HG03196 (cell line): ENCODE results near the gene DMD.

Experiments used
- ATAC-seq: cut with Tn5 transposase; IDR thresholded peaks from one replicate; pipeline ENCODE4 v1.9.1; 2021; ENCODE audit not compliant: unreplicated experiment

The DMD gene

DNA sequence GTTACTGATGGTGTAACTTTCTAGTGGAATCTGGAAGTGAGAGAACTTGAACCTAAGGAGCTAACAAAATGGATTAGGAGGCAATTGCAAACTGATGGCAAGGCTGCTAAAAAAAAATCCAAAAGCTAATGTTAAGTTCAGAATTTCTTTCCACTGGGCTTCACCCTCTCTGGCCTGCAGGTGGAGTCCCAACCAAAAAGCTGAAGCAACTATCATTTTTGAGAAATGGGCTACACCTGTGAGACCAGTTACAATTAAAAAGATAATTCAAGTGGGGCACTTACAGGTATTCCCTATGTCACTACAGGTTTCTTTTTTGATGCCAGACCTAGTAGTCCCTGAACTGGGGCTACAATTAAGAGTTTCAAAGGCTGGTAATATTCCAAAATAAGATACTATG lies 1997.4 kb downstream of the DMD start:
- ATAC-seq, result no peak

DNA sequence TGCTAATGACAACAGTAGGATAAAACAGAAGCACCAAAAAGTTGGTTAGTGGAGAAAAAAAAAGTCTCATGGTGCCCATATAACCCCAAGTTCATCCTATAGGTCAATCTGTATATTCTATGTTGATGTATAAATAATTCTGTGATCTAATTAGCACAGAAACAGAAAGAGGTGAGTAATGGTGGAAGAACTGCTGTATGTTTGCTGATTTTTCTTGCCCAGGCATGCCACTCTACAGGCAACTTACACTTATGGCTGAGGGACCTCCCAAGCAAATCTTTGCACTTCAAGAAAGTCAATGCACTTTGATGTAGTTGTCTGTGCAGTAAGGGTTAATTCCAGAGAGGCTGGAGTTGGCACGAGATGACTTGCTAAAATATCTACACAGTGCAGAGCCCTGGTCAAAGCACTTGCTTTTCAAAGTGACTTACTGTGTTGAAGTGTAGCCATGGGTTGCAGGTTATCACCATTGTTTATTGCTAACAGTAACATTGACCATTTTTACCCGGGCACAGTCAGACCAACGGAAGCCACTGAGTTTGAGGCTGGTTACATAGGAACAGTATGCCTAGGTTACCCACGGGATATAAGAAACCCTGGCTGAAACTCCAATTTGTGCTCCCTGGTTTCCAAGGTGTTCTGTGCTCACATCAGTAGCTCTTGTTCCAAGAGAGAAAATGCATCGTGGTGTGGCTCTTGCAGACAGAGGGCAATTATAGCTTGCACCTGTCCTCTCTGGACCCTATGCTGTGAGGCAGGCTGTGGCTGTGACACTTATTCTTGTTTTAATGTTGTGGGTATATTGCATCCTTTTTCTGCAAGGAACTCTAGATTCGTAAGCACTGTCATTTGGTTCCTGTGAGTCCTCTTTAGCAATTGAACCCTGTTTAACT lies 1998.2 kb downstream of the DMD start:
- no peak for ATAC-seq

DNA sequence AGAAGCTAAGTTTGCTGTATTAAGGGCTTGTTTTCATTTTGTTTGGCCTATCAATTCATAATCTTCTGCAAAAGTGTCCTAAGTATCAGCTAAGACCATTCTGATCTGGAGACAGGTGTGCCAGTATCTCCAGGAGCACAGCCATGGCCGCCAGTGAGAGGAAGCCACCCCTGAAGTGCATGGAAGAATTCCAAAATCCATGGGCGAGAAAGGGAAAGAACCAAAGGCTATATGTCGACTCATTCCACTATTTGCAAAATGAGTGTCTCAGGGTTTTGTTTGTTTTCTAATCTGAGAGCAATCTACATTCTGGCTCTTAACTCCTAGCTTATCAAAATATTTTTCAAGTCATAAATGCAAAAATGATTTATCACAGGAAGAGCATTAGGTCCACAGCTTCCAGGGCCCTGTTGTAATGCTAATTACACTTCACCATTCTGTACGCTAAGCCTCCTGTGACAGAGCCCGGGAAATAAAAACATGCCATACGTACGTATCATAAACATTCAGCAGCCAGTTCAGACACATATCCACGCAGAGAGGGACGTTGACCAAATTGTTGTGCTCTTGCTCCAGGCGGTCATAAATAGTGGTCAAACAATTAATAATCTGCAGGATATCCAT lies 2002.2 kb downstream of the DMD start:
- no peak for ATAC-seq

DNA sequence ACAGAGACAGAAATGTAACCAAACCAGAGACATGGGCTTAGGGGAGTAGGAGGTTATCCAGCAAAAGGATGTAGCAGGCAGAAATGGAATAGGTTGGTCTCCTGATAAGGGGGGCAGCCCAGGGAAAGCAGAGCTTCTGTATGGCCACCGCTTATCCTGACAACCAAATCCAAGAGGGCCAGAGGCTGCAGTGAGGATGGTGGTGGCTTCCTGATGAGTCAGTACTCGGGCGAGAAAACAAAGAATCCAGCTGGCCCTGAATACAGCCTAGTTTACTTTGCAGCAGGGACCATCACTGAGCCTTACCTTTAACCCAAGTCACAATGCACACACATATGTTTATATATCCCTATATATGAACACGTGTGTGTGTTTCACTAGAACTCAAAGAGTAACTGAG lies 2009.8 kb downstream of the DMD start:
- no peak for ATAC-seq

DNA sequence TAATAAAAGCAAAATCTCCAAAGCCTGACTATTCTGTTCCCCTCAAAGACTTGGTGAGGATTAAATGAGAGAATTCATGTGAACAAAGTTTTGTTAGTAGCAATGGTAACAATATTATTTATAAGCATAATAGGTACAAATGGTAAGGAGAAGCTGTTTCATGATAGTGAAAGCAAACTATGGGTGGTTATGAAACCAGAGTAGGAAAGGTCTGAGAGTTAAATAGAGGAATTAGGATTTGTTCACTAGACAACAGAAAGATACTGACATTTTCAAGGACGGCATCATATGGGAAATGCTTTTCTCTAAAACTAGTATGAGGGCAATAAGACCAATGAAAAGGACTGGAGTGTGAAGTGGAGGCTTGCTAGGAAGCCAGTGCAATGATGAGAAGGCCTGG lies 2010.9 kb downstream of the DMD start:
- ATAC-seq, result no peak

DNA sequence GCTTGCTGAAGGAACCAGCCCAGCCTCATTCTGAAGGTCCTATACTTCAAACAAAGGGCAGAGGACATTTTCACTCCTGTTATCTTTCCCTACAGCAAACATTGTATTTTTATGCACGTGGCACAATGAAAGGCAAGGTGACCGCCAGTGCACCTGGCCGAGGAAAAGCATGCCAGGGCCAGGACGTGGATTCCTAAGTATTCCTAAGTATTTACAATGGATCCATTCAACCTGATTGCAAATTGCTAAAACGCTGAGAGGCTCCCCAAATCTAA lies 2011.6 kb downstream of the DMD start:
- ATAC-seq, result no peak

DNA sequence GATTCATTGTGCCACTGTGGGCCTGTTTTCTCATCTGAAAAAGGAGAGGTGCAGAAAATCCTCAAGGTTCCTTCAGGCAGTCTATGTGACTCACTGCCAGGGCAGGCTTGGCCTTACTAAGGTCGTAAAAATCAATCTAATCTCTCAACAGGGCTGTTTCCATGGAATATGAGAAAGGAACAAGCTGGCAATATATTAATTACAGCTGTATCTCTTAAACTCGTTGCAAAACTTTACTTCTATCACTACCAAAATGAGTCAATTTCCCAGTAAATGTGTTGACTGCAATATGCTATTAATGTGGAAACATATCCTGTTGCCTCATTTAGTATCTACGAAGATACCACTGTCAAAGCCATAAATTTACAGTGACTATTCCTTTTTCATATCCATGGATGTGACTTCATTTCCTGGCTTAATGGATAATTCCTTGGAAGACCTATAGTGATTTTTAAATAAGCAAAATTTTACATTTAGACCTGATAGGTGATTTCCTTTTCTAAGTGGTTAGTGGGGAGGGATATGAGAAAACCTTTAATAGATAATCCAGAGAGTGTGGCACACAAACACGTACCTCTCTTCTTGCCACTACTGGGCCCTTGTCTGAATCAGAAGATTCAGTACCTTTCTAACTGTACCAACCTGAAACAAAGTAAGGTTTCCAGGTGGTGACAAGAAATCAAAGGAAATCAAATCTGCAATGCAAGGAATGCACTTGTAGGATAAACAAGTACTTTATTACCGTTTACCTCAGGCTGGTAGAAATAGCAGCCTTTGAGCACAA lies 2012.1 kb downstream of the DMD start:
- no peak for ATAC-seq

DNA sequence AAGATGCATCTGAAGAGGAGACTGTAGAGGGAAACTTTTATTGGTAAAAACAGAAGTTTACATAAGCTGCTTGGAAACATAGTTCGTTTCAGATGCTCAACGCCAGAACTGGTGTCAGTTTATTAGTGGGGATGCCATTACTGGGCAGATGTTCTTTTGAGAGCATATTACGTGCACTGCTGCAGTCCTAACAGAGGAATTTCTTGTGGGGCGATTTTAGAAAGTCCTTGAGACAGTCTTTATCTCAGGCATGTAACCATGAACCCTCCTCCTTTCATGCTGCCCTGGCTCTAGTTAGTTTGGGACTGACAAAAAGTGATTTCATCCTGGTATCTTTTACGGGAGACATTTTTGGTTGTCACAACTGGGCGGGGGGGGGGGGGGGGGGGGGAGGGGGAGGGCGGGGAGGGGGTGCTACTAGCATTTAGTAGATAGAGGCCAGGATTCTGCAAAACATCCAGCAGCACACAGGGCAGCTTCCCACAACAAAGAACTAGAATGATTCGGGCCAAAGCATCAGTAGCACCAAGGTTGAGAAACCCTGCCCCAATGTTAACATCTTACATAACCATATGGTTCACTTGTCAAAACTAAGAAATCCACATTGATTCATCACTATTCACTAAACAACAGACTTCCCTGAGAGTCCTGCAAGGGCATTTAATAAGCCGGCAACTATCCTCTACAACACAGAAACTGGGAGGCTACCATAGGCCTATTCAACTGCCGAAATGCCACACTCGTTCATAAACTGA lies 2021.0 kb downstream of the DMD start:
- ATAC-seq, result no peak

DNA sequence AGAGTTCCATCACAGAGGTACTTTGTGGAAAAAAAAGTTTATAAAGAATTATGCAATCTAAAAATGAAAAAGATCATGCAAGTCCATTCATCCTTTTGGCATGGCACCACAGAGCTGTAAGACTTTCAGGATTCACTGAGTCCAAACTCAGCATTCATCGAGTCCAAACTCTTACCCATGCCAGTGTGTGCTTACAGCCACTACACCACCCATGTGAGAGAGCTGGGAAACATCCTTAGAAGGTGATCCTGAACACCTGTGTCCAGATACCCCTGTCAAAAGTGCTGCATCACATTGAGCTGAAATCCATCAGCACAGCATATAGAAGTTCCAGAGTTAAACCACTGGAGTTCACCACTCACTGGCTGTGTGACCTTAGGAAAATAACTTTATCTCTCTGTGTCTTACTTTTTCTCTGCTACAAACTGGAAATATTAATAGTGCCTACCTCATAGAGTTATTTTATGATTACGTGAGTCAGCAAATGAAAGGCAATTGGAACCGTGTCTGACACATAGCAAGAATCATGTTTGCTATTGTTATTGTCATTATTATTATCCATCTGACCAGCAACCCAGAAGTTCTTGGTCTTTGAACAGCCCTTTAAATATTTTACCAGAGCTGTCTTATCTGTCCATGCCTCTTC lies 2024.5 kb downstream of the DMD start:
- no peak for ATAC-seq

DNA sequence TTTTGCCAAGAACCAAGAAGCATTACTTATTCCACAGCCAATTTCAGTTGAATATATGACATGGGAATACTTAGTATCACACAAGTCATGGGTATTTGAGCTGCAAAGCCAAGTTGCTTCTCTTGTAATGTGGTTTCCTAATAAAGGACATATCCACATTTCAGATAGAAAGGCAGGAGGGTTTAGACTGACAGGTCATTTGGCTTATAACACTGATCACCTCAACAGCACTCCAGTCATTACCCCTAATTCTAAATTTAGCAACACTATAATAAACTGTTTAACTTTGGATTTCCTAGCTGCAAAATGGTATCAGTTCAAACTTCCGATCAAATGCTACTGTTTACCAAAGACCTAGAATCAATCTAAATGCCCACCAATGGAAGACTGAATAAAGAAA lies 2025.5 kb downstream of the DMD start:
- ATAC-seq, result no peak

DNA sequence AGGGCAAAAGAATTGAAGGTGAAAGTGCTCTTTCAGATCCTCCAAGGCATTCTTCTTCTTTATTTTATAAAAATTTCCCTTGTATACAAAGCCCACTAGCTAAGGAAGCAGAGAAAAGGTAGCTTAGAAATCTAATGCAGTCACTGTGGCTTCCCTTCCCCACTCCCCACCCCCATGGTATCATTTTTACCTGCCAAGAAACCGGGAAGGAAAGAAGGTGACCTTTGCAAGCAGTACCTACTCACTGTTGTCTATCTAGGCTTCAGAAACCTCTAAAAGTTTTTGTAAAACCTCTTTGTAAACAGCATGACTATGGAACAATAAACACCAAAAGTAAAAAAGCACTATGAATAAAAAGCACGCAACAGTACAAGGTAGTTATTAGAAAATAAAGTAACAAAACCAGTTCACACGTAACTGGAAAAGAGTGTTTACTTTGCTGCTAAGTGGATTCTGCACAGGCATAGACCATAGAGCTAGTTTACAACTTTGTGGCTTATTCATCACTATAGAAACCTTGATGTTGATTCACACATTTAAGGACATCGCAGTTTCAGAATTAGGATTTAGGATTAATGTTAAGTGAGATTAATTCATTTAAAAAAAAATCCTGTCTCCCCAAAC lies 2029.9 kb downstream of the DMD start:
- no peak for ATAC-seq

DNA sequence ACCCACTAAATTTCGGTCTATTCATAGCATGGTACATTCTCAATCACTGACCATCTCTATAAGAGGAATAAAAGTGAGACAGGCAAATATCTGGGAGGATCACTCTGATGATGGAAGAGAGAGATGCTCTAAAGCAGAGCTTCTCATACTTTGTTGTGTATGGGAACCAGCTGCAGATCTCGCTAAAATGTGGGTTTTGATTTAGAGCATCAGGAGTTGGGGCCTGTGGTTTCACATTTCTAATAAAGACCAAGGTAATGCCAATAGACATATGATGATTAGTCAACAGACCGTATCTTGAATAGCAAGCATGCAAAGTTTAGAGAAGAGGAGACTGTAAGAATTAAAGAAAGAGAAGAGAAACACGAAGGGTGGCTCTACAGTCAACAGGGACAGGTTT lies 2032.1 kb downstream of the DMD start:
- no peak for ATAC-seq

DNA sequence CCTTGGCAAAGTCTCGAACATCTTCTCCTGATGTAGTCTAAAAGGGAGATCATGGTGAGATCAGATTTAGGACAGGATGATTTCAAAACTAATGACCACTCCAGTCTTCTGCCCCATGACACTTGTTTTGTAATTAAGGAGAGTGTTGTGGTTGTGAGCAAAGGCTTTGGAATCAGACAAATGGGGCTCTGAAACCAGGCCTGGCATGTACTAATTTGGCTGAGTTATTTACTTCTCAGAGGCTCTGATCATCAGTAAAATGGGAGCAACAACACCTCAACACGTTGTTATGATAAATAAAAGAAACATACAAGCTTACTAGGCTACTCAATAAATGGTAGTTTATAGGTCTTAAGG lies 2032.6 kb downstream of the DMD start:
- ATAC-seq, result no peak

DNA sequence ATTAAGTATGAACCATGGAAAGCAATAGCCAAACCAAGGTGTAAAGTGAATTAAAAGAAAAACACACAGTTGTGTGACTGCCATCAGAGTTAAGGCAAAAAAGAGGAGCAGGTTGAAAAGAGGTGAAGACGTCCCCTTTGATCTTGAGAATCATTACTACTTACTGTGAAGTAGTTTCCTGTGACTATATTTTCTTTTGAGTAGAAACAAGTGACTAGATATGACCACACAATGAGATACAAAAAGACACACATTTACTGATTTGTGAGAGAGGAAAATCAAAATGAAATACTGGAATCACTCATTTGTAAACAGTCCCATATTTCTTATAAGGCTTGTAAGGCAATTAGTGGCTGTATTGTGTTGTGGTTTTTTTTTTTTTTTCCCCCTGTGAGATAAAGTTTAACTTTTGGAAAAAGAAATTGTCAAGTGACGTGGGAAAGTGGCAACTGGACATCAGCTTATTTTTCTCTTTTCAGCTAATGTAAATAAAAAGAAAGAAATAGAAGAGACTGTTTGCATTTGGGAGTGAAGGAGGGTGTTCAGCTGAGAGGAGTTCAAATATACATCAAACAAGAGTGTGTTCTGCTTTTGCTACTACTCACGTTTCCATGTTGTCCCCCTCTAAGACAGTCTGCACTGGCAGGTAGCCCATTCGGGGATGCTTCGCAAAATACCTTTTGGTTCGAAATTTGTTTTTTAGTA lies 2033.1 kb downstream of the DMD start:
- ATAC-seq, result peak; percentile 77

DNA sequence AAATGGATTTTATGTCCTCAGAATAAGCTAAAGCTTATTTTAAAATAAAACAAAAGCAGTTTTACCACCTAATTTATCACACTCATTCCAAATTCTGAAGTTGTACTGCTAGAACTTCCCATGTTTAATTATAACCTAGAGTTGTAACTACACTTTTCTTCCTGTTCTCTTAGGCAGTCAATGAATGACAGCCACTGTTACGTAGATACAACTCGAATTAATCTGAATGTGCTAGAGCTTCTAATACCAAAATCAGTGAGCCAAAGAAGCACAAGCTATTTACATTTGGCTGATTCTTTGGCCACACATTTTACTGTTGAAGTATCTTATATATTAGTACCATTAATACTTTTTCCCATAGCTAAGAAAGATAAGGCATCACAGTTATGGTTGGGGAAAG lies 2040.6 kb downstream of the DMD start:
- no peak for ATAC-seq

DNA sequence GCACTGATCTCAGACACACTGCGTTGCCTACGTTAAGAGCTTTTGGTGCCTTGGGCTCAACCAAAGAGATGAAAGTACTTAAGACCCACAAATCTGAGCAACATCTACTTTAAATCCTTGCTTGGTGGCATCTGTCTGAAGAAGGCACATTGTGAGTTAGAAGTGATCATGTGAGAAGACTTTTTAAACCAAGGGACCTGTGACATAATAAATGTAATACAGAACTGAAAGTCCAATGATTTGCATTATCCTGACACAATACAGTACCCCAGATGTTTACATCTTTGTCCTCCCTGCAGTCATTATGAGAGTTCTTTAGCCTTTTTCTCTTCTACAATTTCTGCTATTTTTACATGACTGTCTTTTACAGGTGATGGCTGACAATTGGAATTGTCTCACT lies 2042.8 kb downstream of the DMD start:
- peak; percentile 96 for ATAC-seq

DNA sequence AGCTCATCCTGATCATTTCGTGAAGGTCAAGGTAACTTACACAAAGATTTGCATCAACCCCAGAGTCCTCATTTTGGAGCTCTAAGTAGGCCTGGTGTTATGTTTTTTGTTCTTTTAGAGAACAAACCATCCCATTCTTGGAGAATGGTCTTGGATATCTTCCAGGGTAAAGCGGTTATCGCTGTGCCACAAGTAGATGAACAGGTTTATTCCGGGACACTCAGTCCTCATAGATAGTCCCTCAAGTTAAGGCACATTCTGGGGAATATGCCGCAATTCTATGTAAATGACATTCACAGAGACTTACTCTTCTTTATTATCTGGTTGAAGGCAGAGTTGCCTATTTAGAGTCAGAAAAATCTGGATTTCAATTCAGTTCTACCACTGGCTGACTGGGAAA lies 2044.5 kb downstream of the DMD start:
- no peak for ATAC-seq

DNA sequence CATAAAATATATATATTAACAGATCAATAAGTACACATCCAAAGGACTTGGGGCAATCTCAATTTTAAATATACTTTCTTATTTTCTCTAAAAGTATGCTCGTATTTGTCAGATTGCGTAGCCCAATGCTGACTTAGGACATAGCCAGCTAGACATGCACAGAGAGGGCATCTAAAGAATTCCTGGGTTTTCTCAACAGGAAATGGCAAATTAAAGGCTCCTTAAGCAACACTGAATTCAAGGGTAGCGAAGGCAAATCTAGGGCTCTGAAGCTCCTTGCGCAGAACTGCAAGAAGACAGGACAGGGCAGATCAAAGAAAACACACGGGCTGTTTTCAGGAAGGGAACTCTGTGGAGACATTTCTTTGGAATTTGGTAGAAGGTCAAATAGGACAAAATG lies 2044.9 kb downstream of the DMD start:
- no peak for ATAC-seq

DNA sequence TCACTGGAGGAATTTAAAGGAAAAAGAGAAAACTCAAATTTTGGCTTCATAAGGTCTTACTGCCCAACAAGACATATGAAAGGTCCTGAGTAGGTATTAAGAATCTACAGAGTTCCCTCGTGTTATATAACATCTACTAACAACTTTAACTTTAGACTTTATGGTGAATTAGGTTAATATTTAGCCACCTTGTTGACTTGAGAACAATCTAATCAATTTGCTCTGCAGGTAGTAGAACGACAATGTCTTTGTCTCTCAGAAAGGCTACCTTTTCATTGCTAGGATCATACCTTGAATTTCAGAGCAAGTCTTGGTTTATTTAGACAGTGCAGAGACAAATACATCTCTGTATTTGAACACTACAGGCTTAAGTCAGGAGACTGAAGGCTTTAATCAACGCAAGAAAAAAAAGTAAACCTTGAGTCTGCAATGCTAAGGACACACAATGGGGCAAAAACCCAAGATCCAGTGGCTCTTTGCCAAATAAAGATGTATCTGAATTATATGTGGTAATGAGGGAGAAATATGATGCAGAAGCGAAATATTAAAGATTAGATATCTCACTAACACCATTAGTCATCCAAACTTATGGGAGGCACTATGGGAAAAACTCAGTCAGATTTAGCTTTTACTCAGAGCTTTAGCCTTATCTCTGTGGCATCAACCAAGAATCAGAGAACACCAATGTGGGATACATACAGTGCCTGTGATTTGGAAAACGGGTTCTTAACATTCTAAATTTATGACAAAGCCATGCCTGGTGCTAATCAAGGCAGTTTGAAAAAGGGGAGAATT lies 2045.9 kb downstream of the DMD start:
- no peak for ATAC-seq
